Measurements from ENCODE around the gene EBF4. TPM values are rescaled to one million over a fixed set of nuclear protein-coding genes. Genes with fewer than 3 reads are reported as not detected.
A peak's percentile ranks its signal among the peaks of the same experiment; 100 is the strongest.

EBF4 gene
- total RNA-seq, 1 experiment from 2014 or later: 2.7 TPM

- no peak for TF ChIP-seq ZNF512 (CRISPR knock-in tag; IDR thresholded peaks at IDR 0.05; ENCODE audit: borderline replicate concordance)
- TF ChIP-seq FOXK1 (CRISPR knock-in tag; IDR thresholded peaks at IDR 0.05): no peak
- no peak for TF ChIP-seq USF1 (CRISPR knock-in tag; IDR thresholded peaks at IDR 0.05)
- no peak for TF ChIP-seq ATF1 (CRISPR knock-in tag; IDR thresholded peaks at IDR 0.05)
- TF ChIP-seq TP53 (CRISPR knock-in tag; IDR thresholded peaks at IDR 0.05): peak; percentile 64; the same call in 1 of the 2 replicates
- TF ChIP-seq AR (CRISPR knock-in tag; IDR thresholded peaks at IDR 0.05): peak; percentile 95
- TF ChIP-seq SOX15 (CRISPR knock-in tag; IDR thresholded peaks at IDR 0.05): no peak
- no peak for TF ChIP-seq CBFB (CRISPR knock-in tag; IDR thresholded peaks at IDR 0.05; ENCODE audit: low read depth)
- TF ChIP-seq NR2C2 (CRISPR knock-in tag; IDR thresholded peaks at IDR 0.05): no peak
- no peak for TF ChIP-seq IRF1 (CRISPR knock-in tag; IDR thresholded peaks at IDR 0.05)
- 0 out of 2 replicates have a peak, but pooled peaks have one; percentile 15 for TF ChIP-seq SMAD3 (CRISPR knock-in tag; IDR thresholded peaks at IDR 0.05; ENCODE audit: borderline replicate concordance)
- TF ChIP-seq GRHL2 (CRISPR knock-in tag; IDR thresholded peaks at IDR 0.05; ENCODE audit: insufficient replicate concordance, severe bottlenecking): no peak
- TF ChIP-seq ZSCAN18 (CRISPR knock-in tag; IDR thresholded peaks at IDR 0.05): no peak
- no peak for TF ChIP-seq CREM (CRISPR knock-in tag; IDR thresholded peaks at IDR 0.05)
- no peak; the same call in 1 of the 2 replicates for TF ChIP-seq NFE2L1 (CRISPR knock-in tag; IDR thresholded peaks at IDR 0.05)
- 0 out of 2 replicates have a peak, but pooled peaks have one; percentile 27 for TF ChIP-seq ZBTB21 (CRISPR knock-in tag; IDR thresholded peaks at IDR 0.05; ENCODE audit: borderline replicate concordance)
- TF ChIP-seq ERG (CRISPR knock-in tag; IDR thresholded peaks at IDR 0.05): peak; percentile 86
- no peak for TF ChIP-seq TEAD4 (CRISPR knock-in tag; IDR thresholded peaks at IDR 0.05)
- no peak for TF ChIP-seq ZNF317 (CRISPR knock-in tag; IDR thresholded peaks at IDR 0.05; ENCODE audit: borderline replicate concordance, low read depth)
- TF ChIP-seq ZNF121 (CRISPR knock-in tag; IDR thresholded peaks at IDR 0.05): no peak
- no peak for TF ChIP-seq ZNF263 (CRISPR knock-in tag; IDR thresholded peaks at IDR 0.05; ENCODE audit: low read depth)
- TF ChIP-seq AFF4 (CRISPR knock-in tag; IDR thresholded peaks at IDR 0.05; ENCODE audit: borderline replicate concordance): no peak
- TF ChIP-seq HMGA2 (CRISPR knock-in tag; IDR thresholded peaks at IDR 0.05): no peak
- no peak for TF ChIP-seq MYBL2 (CRISPR knock-in tag; IDR thresholded peaks at IDR 0.05)
- TF ChIP-seq GABPB1 (CRISPR knock-in tag; IDR thresholded peaks at IDR 0.05): no peak
- 0 out of 2 replicates have a peak, but pooled peaks have one; percentile 26 for TF ChIP-seq SMAD4 (CRISPR knock-in tag; IDR thresholded peaks at IDR 0.05)
Measured at GRCh38 chr20:2658414-2659354, 33.9 kb upstream of the EBF4 start (continued).
